Measurements from ENCODE around the gene PDE1C.

PDE1C gene

DNA sequence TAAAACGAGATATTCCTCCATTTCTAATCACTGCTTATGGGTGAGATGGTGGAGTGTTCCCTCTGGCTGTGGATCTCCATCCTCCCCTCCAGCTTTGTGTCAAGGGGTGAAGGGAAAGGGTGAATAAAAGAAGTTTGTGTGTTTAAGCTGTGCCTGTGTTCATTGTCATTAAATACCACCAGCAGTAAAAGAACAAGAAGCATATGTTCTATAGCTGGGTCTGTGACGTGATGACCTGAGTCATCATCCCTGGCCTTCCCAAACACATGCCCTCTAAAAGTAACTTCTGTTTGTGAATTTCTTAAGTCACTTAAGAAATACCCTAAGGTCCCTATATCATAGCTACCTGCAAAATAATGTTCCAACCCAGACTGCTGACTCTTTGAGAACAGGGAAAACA lies 278.3 kb downstream of the PDE1C start:
- no peak overlapping the region for H3K4me3 ChIP-seq
- TF ChIP-seq, protein P1, sequence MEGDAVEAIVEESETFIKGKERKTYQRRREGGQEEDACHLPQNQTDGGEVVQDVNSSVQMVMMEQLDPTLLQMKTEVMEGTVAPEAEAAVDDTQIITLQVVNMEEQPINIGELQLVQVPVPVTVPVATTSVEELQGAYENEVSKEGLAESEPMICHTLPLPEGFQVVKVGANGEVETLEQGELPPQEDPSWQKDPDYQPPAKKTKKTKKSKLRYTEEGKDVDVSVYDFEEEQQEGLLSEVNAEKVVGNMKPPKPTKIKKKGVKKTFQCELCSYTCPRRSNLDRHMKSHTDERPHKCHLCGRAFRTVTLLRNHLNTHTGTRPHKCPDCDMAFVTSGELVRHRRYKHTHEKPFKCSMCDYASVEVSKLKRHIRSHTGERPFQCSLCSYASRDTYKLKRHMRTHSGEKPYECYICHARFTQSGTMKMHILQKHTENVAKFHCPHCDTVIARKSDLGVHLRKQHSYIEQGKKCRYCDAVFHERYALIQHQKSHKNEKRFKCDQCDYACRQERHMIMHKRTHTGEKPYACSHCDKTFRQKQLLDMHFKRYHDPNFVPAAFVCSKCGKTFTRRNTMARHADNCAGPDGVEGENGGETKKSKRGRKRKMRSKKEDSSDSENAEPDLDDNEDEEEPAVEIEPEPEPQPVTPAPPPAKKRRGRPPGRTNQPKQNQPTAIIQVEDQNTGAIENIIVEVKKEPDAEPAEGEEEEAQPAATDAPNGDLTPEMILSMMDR (IDR thresholded peaks at IDR 0.05): no peak
- no peak for DNase-seq (ENCODE audit: low spot score)
- no peak overlapping the region for H3K27ac ChIP-seq

DNA sequence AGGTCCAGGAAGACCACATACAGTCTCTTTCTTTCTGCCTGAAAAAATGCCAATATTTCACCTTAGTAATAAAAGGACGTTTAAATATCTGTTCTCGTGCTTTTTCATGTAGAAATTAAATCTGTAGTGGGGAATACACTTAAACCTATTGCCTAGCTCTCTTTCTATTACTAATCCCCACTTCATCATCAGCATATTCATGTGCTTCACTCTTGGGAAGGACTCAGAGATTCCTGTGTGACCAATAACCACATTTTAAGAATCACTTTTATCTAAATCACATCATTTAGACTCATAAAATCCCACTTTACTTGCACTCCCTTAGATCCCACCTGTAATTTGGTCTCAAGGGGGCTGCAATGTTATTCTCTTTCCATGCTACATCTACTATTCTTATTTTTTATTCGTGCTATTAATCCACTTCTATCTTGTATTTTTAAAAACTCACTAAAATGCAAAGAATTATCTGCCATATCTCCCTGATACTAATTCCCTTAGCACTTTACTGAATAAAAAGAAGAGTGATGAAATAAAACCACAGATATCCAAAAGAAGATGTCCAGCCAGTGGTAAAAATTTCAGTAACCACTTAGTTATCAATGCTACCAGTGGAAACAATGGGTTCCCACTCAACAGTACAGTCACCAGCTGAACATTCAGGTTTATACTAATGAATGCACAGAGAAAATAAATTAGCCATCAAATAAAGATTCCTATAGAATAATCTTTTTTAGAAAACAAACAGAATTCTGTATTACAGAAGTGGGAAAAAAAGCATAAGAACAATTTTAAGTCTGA lies 281.1 kb downstream of the PDE1C start:
- no peak overlapping the region for H3K4me3 ChIP-seq
- TF ChIP-seq, protein P1 (IDR thresholded peaks at IDR 0.05): no peak
- no peak for DNase-seq (ENCODE audit: low spot score)
- H3K27ac ChIP-seq: no peak overlapping the region

DNA sequence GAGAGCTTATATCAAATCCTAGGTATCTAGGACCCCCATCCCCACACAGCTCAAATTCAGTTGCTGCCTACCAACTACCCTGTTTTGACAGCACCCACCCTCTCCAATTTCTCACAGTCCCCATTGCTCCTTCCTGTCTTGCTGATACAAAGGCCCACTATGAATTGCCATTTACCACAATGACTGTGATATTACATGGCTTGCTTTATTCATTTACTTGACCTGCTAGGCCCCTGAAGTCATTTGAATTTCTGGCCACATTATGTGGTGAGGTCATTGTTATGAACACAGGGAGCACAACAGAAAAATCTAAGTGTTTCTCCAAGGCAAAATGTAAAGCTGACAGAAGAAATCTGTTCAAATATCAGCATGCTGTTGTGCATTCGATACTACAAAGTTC lies 281.8 kb downstream of the PDE1C start:
- TF ChIP-seq, protein P1 (IDR thresholded peaks at IDR 0.05): no peak
- no peak for DNase-seq (ENCODE audit: low spot score)
- H3K4me3 ChIP-seq: no peak overlapping the region
- H3K27ac ChIP-seq: no peak overlapping the region

DNA sequence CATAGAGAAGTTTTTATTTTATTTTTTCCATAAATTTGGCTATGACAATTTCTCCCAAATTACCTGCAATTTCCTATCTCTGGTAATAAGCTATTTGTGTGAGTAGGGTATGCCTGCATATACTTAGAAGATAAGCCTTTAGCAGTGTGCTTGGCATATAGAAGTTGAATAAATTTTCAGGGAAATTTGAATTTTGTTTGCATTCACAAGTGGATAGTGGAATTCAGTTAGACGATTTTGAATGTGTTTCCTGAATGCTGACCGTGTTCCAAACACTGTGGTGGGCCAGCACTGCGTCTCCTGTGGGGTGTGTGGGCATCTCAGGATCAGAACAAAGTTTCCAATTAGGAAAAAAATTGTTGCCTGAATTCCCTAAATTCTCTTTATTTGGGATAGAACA lies 283.9 kb downstream of the PDE1C start:
- DNase-seq (ENCODE audit: low spot score): no peak
- TF ChIP-seq, protein P1 (IDR thresholded peaks at IDR 0.05): no peak
- no peak overlapping the region for H3K4me3 ChIP-seq

DNA sequence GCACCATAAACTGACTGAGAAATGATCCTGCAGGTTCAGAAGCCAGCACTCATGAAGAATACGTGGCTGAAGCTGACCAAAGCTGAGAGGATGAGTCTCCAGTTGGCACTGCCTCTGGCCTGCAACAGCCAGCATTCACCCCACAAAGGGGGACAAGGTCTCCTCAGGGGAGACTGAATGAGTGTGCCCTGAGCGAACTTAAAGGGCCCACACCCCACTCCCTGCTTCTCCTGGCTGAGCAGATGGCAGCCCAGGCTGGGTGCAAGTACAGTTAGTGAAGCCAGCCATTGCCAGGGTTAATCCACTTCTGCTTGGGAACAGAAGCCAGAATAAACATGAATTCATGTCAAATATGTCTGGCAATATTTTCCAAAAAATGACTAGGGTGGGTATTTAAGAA lies 285.1 kb downstream of the PDE1C start:
- Histone ChIP-seq H3K27ac (peak overlapping the region in 1 of 2 donors; percentile 25), H3K4me3 (no peak overlapping the region)
- TF ChIP-seq, protein P1 (IDR thresholded peaks at IDR 0.05): no peak
- no peak for DNase-seq (ENCODE audit: low spot score)

More for the DNA sequence above, 283.9 kb downstream of the PDE1C start:
- H3K27ac ChIP-seq: no peak overlapping the region

DNA sequence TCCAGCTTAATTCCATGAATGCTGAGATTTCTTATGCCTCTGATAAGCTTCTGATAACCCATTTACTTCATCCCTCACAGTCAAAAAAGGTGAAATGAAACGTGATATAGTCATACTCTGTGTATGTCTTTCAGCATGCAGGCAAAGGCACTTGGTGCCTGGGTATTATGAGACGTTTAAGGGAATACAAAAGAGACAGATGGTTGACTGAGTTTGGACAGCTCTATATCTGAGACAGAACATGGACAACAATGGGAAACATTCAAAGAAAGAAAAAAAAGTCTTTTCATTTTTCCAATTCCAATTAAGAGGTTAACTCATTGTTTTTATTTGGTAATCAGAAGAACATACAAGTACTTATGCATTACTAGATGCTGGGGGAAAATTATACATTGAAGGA lies 287.0 kb downstream of the PDE1C start:
- TF ChIP-seq, protein P1 (IDR thresholded peaks at IDR 0.05): no peak
- no peak overlapping the region for H3K27ac ChIP-seq
- no peak overlapping the region for H3K4me3 ChIP-seq
- no peak for DNase-seq (ENCODE audit: low spot score)

DNA sequence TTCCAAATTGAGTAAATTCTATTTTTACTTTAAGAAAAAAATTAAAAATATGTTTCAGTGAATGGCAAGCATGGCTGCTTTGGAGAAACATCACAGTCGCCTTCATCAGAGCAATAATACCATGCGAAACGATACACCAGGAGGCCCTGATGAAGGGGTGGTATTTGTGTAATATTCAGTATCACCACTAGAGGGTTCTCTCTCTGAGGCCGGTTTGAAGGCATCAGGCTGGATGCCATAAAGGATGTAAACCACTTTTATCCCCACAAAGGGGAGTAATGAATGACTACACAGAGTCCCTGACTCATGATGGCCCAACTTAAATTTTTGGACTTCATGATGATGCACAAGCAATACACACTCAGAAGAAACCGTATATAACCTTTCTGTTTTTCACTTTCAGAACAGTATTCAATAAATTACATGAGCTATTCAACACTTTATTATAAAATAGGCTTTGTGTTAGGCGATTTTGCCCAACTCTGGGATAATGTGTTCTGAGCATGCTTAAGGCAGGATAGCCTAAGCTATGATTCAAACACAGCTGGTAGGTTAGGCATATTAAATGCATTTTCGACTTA lies 287.7 kb downstream of the PDE1C start:
- Histone ChIP-seq H3K4me3 (no peak overlapping the region), H3K27ac (no peak overlapping the region)
- TF ChIP-seq, protein P1 (IDR thresholded peaks at IDR 0.05): peak; percentile 54
- DNase-seq (ENCODE audit: low spot score): no peak
